Large intestine (tissue), 12 donors: ENCODE results near the gene BRWD1. TPM values are rescaled to one million over a fixed set of nuclear protein-coding genes. Genes with fewer than 3 reads are reported as not detected.

ENCODE experiments used
- DNase-seq, 2 donors: peaks; one replicate each; pipeline versions ENCODE4 v3.0.0 to v3.0.0-alpha.2; 2013
- H3K27ac ChIP-seq: one replicate; pipeline ENCODE4 v1.5.1; 2013; ENCODE audit warnings: low read length
- H3K27me3 ChIP-seq: 2 replicates; pipeline ENCODE4 v1.6.1; 2013; ENCODE audit warnings: low read length; ENCODE audit not compliant: control insufficient read depth, insufficient read depth
- H3K36me3 ChIP-seq: 2 replicates; pipeline ENCODE4 v1.6.1; 2013; ENCODE audit warnings: low read length; ENCODE audit not compliant: control insufficient read depth, insufficient read depth
- H3K4me1 ChIP-seq: one replicate; pipeline ENCODE4 v1.6.1; 2013; ENCODE audit warnings: low read length; ENCODE audit not compliant: control insufficient read depth, insufficient read depth
- H3K4me3 ChIP-seq: one replicate; pipeline ENCODE4 v1.5.1; 2013; ENCODE audit warnings: low read length
- H3K9me3 ChIP-seq: one replicate; pipeline ENCODE4 v1.6.1; 2013; ENCODE audit warnings: mild to moderate bottlenecking, low read depth, low read length, moderate library complexity; ENCODE audit not compliant: control insufficient read depth
- WGBS: methylation state at CpG from one replicate; pipeline ENCODE4 v1.1.5; 2013; ENCODE audit warnings: low lambda C conversion rate; ENCODE audit not compliant: insufficient coverage; 5-methylcytosine and 5-hydroxymethylcytosine counted together
- long read RNA-seq, 11 donors: transcript quantifications; one replicate each; lab custom pipeline, GENCODE V29; 2026
- polyA plus RNA-seq: library from polyadenylated mRNA; unstranded; fragments of 120-200 nt; gene quantifications from one replicate; pipeline ENCODE4 v1.2.1, GENCODE V29; 2013

Gene BRWD1
- polyA plus RNA-seq, result 32.9 TPM
- long read RNA-seq, donor 1, partial matches to known transcripts, result 0 of 4 reads
- long read RNA-seq, donor 1, other reads (novel, unspliced or antisense), result 0 of 4 reads
- long read RNA-seq, donor 2, transcript BRWD1-202 (5 exons, 2,495 nt), result major isoform, 6 of 7 reads
- long read RNA-seq, donor 2, partial matches to known transcripts, result 0 of 7 reads
- long read RNA-seq, donor 2, other reads (novel, unspliced or antisense), result 0 of 7 reads
- long read RNA-seq, donor 3, full-length matches to known transcripts, result 18 of 18 reads
- long read RNA-seq, donor 3, partial matches to known transcripts, result 0 of 18 reads
- long read RNA-seq, donor 3, other reads (novel, unspliced or antisense), result 0 of 18 reads
- long read RNA-seq, donor 4, partial matches to known transcripts, result 0 of 3 reads
- long read RNA-seq, donor 4, other reads (novel, unspliced or antisense), result 0 of 3 reads
- long read RNA-seq, donor 5, transcript BRWD1-202 (5 exons, 2,495 nt), result major isoform, 8 of 8 reads
- long read RNA-seq, donor 5, partial matches to known transcripts, result 0 of 8 reads
- long read RNA-seq, donor 5, other reads (novel, unspliced or antisense), result 0 of 8 reads
- long read RNA-seq, donor 6, full-length matches to known transcripts, result 7 of 7 reads
- long read RNA-seq, donor 6, partial matches to known transcripts, result 0 of 7 reads
- long read RNA-seq, donor 6, other reads (novel, unspliced or antisense), result 0 of 7 reads
- long read RNA-seq, donor 7, partial matches to known transcripts, result 0 of 4 reads
- long read RNA-seq, donor 7, other reads (novel, unspliced or antisense), result 0 of 4 reads
- long read RNA-seq, donor 8, transcript BRWD1-202 (5 exons, 2,495 nt), result major isoform, 8 of 8 reads
- long read RNA-seq, donor 8, partial matches to known transcripts, result 0 of 8 reads
- long read RNA-seq, donor 8, other reads (novel, unspliced or antisense), result 0 of 8 reads
- long read RNA-seq, donor 9, transcript BRWD1-202 (5 exons, 2,495 nt), result major isoform, 6 of 6 reads
- long read RNA-seq, donor 9, partial matches to known transcripts, result 0 of 6 reads
- long read RNA-seq, donor 9, other reads (novel, unspliced or antisense), result 0 of 6 reads
- long read RNA-seq, donor 10, partial matches to known transcripts, result 0 of 5 reads
- long read RNA-seq, donor 10, other reads (novel, unspliced or antisense), result 0 of 5 reads
- long read RNA-seq, donor 11, transcript BRWD1-202 (5 exons, 2,495 nt), result major isoform, 7 of 13 reads
- long read RNA-seq, donor 11, partial matches to known transcripts, result 6 of 13 reads
- long read RNA-seq, donor 11, other reads (novel, unspliced or antisense), result 0 of 13 reads

DNA sequence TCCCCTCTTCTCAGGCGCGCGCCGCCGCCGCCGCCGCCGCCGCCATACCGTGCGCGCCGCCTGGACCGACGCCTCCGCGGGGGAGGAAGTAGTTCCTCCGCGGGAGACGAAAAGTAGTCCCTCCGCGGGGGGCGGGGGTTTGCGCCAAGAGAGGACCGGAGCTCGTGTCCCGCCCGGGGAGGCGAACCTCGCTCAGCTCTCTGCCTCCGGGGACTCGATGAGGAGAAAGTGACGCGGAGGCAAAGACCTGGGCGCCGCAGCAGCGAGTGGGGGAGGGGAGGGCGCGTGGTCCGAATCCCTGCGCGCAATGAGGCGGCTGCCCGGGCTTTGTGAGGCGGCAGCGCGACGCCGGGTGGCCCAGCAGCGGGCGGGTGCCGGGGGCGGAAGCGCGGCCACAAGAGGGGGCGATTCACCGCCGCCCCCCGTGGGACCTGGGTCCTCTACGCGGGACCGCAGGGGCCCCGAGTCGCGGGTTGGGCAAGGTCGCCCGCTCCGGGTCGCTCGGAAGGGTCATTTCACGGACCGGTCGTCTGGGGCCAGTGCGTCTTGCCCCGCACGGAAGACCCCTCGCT lies at the start of gene BRWD1:
Gene BRWD1 (minus strand): TSS at position 62 of the 572 bp plus-strand sequence. CDS start 141 bp downstream, outside the sequence.
- no peaks in the 10 kb centered on the region for H3K9me3 ChIP-seq
- no CpG with 5 or more reads among the region's 78 CpGs for WGBS
- DNase-seq, result peak; percentile 74 to 95
- peaks cover 5% of the 10 kb centered on the region for H3K4me1 ChIP-seq
- peak within 1 kb of the TSS; percentile 79 for H3K4me3 ChIP-seq
- H3K27ac ChIP-seq, result peak within 1 kb of the TSS; percentile 95
- no peaks in the 10 kb centered on the region for H3K27me3 ChIP-seq
- peaks cover 15% of the 10 kb centered on the region for H3K36me3 ChIP-seq

DNA sequence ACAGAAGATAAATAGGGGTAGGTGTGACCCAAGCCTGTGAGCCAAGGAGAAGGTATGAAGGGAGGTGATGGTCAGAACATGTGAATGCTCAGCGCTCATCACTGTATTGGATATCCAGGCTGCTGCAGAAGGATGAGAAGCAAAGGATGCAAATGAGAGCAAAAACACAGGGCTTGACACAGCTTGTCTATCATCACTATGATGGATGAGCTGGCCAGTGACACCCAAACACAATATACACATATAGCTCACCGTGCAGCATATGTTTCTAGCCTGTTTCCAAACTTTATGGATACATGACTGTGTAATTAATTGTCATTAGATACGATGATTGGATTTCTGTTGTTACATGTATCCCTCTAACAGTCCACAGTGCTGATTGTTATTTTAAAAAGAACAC lies 49.3 kb upstream of the BRWD1 start:
- Histone ChIP-seq H3K4me1 (no peaks in the 10 kb centered on the region), H3K4me3 (no peak overlapping the region), H3K9me3 (no peaks in the 10 kb centered on the region), H3K27ac (no peak overlapping the region), H3K27me3 (no peaks in the 10 kb centered on the region), H3K36me3 (no peaks in the 10 kb centered on the region)
- no peak for DNase-seq
- WGBS, result no CpG with 5 or more reads among the region's 3 CpGs

DNA sequence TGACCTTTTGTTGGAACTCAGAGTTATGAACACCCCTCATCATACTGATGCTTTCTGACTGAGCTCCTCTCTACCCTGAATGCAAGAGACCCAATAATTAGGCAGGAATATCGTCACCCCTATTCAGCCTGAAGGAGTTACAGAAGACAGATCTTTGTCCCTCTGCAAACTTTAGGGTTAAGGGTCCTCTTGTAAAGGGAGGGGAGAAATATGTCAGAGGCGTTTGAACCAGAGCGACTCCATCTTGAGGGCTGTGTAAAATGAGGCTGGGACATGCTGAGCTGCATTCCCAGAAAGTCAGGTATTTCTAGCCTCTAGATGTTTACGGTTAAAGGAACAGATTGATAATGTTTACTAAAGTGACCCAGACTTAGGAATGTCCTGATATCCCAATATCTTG lies 46.0 kb upstream of the BRWD1 start:
- H3K27ac ChIP-seq, result no peak overlapping the region
- H3K4me3 ChIP-seq, result no peak overlapping the region
- H3K4me1 ChIP-seq, result no peaks in the 10 kb centered on the region
- H3K36me3 ChIP-seq, result no peaks in the 10 kb centered on the region
- no peaks in the 10 kb centered on the region for H3K9me3 ChIP-seq
- 76% methylated on average over 2 of the region's 4 CpGs for WGBS
- DNase-seq, result no peak
- no peaks in the 10 kb centered on the region for H3K27me3 ChIP-seq

DNA sequence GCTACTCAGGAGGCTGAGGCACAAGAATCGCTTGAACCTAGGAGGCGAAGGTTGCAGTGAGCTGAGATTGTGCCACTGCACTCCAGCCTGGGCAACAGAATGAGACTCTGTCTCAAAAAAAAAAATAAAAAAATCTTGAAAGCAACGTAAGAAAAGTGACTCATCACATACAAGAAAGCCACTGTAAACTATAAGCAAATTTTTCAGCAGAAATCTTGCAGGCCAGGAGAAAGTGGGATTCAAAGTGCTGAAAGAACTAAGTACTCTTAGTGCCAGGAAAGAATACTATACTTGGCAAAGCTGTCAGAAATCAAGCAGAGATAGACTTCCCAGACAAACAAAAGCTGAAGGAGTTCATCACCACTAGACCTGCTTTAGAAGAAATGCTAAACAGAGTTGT lies 39.9 kb upstream of the BRWD1 start:
- H3K36me3 ChIP-seq, result no peaks in the 10 kb centered on the region
- no CpG with 5 or more reads among the region's 3 CpGs for WGBS
- H3K9me3 ChIP-seq, result no peaks in the 10 kb centered on the region
- H3K4me1 ChIP-seq, result peaks cover 4% of the 10 kb centered on the region
- H3K27me3 ChIP-seq, result no peaks in the 10 kb centered on the region
- H3K27ac ChIP-seq, result no peak overlapping the region
- no peak overlapping the region for H3K4me3 ChIP-seq
- DNase-seq, result no peak

DNA sequence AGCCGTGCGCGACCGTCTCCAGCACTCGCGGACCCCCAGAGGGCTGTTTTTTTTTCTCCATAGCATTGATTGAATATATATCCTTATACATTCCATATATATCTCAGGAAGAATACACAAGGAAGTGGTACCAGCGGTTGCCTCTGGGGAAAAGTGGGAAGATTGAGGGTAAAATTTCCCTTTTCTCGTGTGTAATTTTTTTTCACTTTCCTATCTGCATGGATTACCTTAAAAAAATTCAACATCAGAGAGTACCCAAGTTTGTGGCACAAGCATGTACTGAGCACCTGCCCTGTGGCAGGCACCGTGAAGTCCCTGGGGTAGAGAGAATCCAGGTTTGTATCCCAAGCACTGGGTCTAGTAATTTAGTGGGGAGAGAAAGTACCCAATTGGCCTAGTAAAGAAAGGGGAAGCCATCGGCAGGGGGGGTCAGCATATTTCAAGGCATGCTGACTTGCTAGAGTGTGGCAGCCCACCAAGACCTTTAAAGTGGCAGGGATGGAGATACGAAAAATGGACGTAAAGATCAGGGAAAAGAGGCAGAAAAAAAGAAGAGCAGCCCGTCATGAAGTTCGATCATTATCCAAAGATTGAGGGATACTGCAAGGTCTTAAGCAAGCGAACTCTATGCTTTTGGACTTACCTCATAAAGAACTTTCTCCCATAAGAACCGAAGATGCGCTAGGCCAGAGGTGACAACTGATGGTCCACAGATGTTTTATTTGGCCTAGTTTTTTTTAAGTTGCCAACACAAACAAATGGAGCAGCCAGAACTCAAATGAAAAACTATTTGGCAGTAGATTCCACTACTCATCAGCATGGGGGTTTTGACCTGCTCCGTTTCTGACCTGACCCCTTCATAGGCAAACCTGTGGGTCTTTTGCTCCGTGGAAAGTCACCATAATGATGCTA lies 36.9 kb upstream of the BRWD1 start:
- peak in 1 of 2 donors; percentile 30 for DNase-seq
- Histone ChIP-seq H3K4me1 (peaks cover 15% of the 10 kb centered on the region), H3K27ac (peak overlapping the region; percentile 94), H3K4me3 (peak overlapping the region; percentile 69), H3K36me3 (peaks cover 10% of the 10 kb centered on the region), H3K27me3 (no peaks in the 10 kb centered on the region), H3K9me3 (no peaks in the 10 kb centered on the region)
- WGBS, result 80% methylated on average over 3 of the region's 19 CpGs

DNA sequence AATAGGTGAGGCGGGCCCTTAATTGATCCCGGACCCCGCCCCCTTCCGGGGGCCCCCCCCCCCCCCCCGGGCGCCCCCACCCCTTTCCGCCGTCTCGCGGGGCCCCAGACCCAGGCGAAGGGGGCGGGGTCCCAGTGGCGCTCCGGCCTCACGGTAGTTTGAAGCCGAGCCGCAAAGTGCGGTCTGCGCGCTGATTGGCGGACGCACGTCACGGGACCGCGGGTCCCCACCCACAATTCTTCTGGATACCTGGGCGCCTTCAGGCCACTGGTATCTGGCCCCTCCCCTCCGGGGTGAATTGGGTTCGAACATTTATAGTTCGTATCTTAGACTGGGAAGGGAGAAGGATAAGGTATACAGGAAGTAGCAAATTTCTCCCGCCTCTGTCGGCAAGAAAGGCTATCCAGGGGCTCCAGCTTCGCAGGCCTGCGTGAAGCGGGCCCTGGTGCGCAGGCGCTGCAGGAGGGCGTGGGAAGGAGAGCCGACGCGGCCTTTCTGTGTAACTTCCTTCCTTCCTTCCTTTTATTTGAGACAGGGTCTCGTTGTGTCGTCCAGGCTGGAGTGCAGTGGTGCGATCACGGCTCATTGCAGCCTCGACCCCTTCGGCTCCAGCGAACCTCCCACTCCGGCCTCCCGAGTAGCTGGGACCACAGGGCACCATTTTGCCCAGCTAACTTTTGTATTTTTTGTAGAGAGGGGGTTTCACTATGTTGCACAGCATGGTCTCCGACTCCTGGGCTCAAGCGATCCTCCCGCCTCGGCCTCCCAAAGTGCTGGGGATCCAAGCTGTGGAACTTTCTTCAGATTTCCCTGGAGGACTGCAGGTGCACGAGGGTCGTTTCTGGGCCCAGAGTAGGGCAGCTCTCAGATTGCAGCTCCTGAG lies 36.0 kb upstream of the BRWD1 start:
- peak overlapping the region; percentile 94 for H3K27ac ChIP-seq
- peak overlapping the region; percentile 69 for H3K4me3 ChIP-seq
- no peaks in the 10 kb centered on the region for H3K27me3 ChIP-seq
- H3K9me3 ChIP-seq, result no peaks in the 10 kb centered on the region
- peak; percentile 99 to 100 for DNase-seq
- no CpG with 5 or more reads among the region's 56 CpGs for WGBS
- peaks cover 15% of the 10 kb centered on the region for H3K4me1 ChIP-seq
- peaks cover 13% of the 10 kb centered on the region for H3K36me3 ChIP-seq

DNA sequence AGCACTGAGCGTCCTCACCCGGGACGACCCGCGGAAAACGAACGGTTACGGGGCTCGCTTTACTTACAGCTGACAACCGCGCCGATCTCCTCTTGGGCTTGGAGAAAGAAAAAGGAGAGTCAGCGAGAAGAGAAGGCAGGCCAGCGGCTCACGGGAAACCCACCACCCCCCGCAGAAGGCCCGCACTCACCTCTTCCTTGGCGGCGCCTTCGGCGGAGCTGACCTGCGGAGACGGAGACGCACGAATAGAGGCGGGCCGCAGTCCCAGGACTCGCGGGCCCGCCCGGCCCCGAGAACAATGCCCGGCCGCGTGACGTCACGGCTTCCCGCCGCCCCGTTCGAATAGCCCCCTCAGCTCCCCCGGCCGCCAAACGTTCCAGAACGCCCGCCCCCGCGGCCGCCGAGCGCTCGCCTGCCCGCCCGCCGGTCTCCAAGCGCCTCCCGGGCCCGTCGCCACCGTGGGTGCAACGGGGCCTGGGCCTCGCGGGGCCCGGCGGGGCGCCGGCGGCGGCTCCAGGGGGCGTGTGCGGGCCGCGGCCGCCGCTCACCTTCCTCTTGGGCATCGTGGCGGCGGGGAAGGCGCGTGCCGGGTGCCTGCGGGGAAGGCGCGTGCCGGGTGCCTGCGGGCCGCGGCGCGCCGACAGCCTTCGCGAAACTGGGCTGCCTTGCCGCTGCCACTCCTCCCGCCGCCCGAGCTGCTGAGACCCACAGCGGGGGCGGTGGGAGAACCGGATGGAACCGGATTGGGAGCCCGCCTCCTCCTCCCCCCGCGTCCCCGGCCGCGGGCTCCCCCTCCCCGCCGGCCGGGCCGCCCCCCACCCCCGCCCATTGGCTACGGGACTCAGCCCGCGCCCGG lies 35.2 kb upstream of the BRWD1 start, which contains the start of gene HMGN1:
Gene HMGN1 (minus strand): TSS at position 734 of the 856 bp plus-strand sequence. CDS start 171 bp downstream, at position 563.
- H3K9me3 ChIP-seq, result no peaks in the 10 kb centered on the region
- DNase-seq, result peak; percentile 68 to 92
- H3K27ac ChIP-seq, result peak within 1 kb of the TSS; percentile 98
- no peaks in the 10 kb centered on the region for H3K27me3 ChIP-seq
- H3K4me3 ChIP-seq, result peak within 1 kb of the TSS; percentile 95
- no CpG with 5 or more reads among the region's 116 CpGs for WGBS
- H3K4me1 ChIP-seq, result peaks cover 15% of the 10 kb centered on the region
- peaks cover 17% of the 10 kb centered on the region for H3K36me3 ChIP-seq

DNA sequence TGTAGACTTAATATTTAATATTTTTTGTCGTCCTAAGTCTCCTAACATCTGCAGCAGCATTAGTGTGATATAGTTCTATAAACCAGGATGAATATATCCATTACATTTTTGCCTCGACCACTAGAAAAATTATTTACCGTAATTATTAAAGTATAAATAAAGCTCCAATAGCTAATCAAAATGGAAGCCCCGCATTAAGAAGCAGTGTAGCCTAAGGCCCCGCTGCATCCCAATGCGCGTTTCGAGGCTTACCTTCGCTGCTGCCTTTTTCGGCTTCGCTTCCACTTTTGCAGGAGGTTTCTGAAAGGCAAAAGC lies 34.6 kb upstream of the BRWD1 start:
- Histone ChIP-seq H3K36me3 (peaks cover 23% of the 10 kb centered on the region), H3K9me3 (no peaks in the 10 kb centered on the region), H3K4me1 (peaks cover 15% of the 10 kb centered on the region), H3K27me3 (no peaks in the 10 kb centered on the region), H3K4me3 (peak overlapping the region; percentile 95), H3K27ac (peak overlapping the region; percentile 98)
- no peak for DNase-seq
- no CpG with 5 or more reads among the region's 11 CpGs for WGBS
